GM23338 (cell line): ENCODE data around the gene SELENOH. TPM values are rescaled to one million over a fixed set of nuclear protein-coding genes. Genes with fewer than 3 reads are reported as not detected.

ENCODE experiments used
- ATAC-seq: fragments of 200-7000 bp; cut with Tn5 transposase; 3 replicates; pipeline ENCODE4 v1.9.1; 2020
- DNase-seq: peaks from one replicate; pipeline ENCODE4 v3.0.0-alpha.2; 2015; ENCODE audit warnings: low spot score
- H2AFZ ChIP-seq: fragments of 200-600 bp; sonication (generic); 2 replicates; pipeline ENCODE4 v1.8.0; 2016; ENCODE audit warnings: antibody characterized with exemption, mild to moderate bottlenecking, moderate library complexity
- H3F3A ChIP-seq: fragments of 200-600 bp; sonication (generic); replicated peaks from 2 replicates; pipeline ENCODE4 v1.8.0; 2017; ENCODE audit warnings: antibody characterized with exemption, mixed run types, low read depth
- H3K27ac ChIP-seq: fragments of 200-600 bp; sonication (generic); 2 replicates; pipeline ENCODE4 v1.6.1; 2016; ENCODE audit warnings: low read depth
- H3K27me3 ChIP-seq: fragments of 200-600 bp; sonication (generic); 2 replicates; pipeline ENCODE4 v1.8.0; 2016; ENCODE audit warnings: mild to moderate bottlenecking, mixed run types, moderate library complexity; ENCODE audit not compliant: insufficient read depth
- H3K36me3 ChIP-seq: fragments of 200-600 bp; sonication (generic); 2 replicates; pipeline ENCODE4 v1.8.0; 2016; ENCODE audit warnings: mild to moderate bottlenecking; ENCODE audit not compliant: insufficient read depth
- H3K4me1 ChIP-seq: fragments of 200-600 bp; sonication (generic); 2 replicates; pipeline ENCODE4 v1.8.0; 2016; ENCODE audit warnings: mild to moderate bottlenecking, moderate library complexity; ENCODE audit not compliant: insufficient read depth
- H3K4me2 ChIP-seq: fragments of 200-600 bp; sonication (generic); 2 replicates; pipeline ENCODE4 v1.7.1; 2017; ENCODE audit warnings: mixed run types
- H3K4me3 ChIP-seq: fragments of 200-600 bp; sonication (generic); 2 replicates; pipeline ENCODE4 v1.6.1; 2016; ENCODE audit warnings: mixed run types
- H3K79me2 ChIP-seq: fragments of 200-600 bp; sonication (generic); replicated peaks from 2 replicates; pipeline ENCODE4 v1.8.0; 2017; ENCODE audit warnings: mild to moderate bottlenecking; ENCODE audit not compliant: insufficient read depth
- H3K9me2 ChIP-seq: fragments of 200-600 bp; sonication (generic); 2 replicates; pipeline ENCODE4 v1.8.0; 2017; ENCODE audit not compliant: insufficient read depth
- H4K20me1 ChIP-seq: fragments of 200-600 bp; sonication (generic); replicated peaks from 2 replicates; pipeline ENCODE4 v1.8.0; 2017; ENCODE audit warnings: mild to moderate bottlenecking; ENCODE audit not compliant: insufficient read depth
- H3K27ac Mint-ChIP-seq: 2 replicates; pipeline ENCODE4 v1.8.0; 2020; ENCODE audit warnings: inconsistent platforms, mild to moderate bottlenecking, moderate library complexity, mixed read lengths
- H3K27me3 Mint-ChIP-seq: 3 replicates; pipeline ENCODE4 v1.8.0; 2022; ENCODE audit warnings: low read depth, mild to moderate bottlenecking, moderate library complexity, mixed read lengths, inconsistent platforms; ENCODE audit not compliant: insufficient read depth, poor library complexity
- H3K36me3 Mint-ChIP-seq: 3 replicates; pipeline ENCODE4 v1.8.0; 2021; ENCODE audit warnings: low read depth, mild to moderate bottlenecking, inconsistent platforms, moderate library complexity, mixed read lengths
- H3K4me1 Mint-ChIP-seq: 3 replicates; pipeline ENCODE4 v1.8.0; 2020; ENCODE audit warnings: mild to moderate bottlenecking, inconsistent platforms, mixed read lengths
- H3K4me3 Mint-ChIP-seq: 3 replicates; pipeline ENCODE4 v1.8.0; 2021; ENCODE audit warnings: moderate library complexity, mild to moderate bottlenecking, inconsistent platforms, mixed read lengths
- H3K9me3 Mint-ChIP-seq: 3 replicates; pipeline ENCODE4 v1.8.0; 2020; ENCODE audit warnings: moderate library complexity, mild to moderate bottlenecking, inconsistent platforms, mixed read lengths
- CREB1 ChIP-seq: fragments of 250-450 bp; sonication (Bioruptor Pico); IDR thresholded peaks from 2 replicates; pipeline ENCODE4 v1.5.0; 2020; ENCODE audit warnings: low read depth, mild to moderate bottlenecking, moderate library complexity
- ETS1 ChIP-seq: IDR thresholded peaks from 2 replicates; pipeline ENCODE4 v1.6.1; 2016; ENCODE audit warnings: antibody characterized with exemption
- EZH2 ChIP-seq: fragments of 200-600 bp; sonication (generic); IDR thresholded peaks from one replicate; pipeline ENCODE4 v1.8.0; 2017; ENCODE audit warnings: antibody characterized with exemption, mild to moderate bottlenecking, low read depth; ENCODE audit not compliant: unreplicated experiment
- EZH2phosphoT487 ChIP-seq: fragments of 200-600 bp; sonication (generic); IDR thresholded peaks from one replicate; pipeline ENCODE4 v1.8.1; 2018; ENCODE audit warnings: antibody characterized with exemption; ENCODE audit not compliant: unreplicated experiment
- JUNB ChIP-seq: IDR thresholded peaks from one replicate; pipeline ENCODE4 v1.6.1; 2016; ENCODE audit warnings: antibody characterized with exemption; ENCODE audit not compliant: unreplicated experiment
- NANOG ChIP-seq: IDR thresholded peaks from 2 replicates; pipeline ENCODE4 v1.6.1; 2016; ENCODE audit warnings: antibody characterized with exemption, borderline replicate concordance
- POLR2AphosphoS5 ChIP-seq: IDR thresholded peaks from 2 replicates; pipeline ENCODE4 v1.6.1; 2016; ENCODE audit warnings: antibody characterized with exemption, low read depth
- REST ChIP-seq: IDR thresholded peaks from one replicate; pipeline ENCODE4 v1.6.1; 2018; ENCODE audit warnings: antibody characterized with exemption; ENCODE audit not compliant: unreplicated experiment
- STAT1 ChIP-seq: IDR thresholded peaks from one replicate; pipeline ENCODE4 v1.6.1; 2016; ENCODE audit warnings: antibody characterized with exemption; ENCODE audit not compliant: unreplicated experiment
- polyA plus RNA-seq: library from polyadenylated mRNA; unstranded; fragments of >200 nt; fragmentation: Nextera tagmentation; extraction: Ambion mirVana; gene quantifications from 2 replicates; pipeline ENCODE4 v1.2.1, GENCODE V29; 2016
- total RNA-seq: library from RNA; depleted of rRNA; stranded (reverse); fragments of >200 nt; shearing (Covaris generic); gene quantifications from 2 replicates; pipeline ENCODE4 v1.2.3, GENCODE V29; 2014
- TF ChIP-seq, protein P1 (sequence below): fragments of 250-450 bp; sonication (Bioruptor Pico); IDR thresholded peaks from 2 replicates; pipeline ENCODE4 v1.5.0; 2020; ENCODE audit warnings: mild to moderate bottlenecking, moderate library complexity
- TF ChIP-seq, protein P2 (sequence below), 2 experiments: fragments of 200-600 bp in 1 of 2; sonication (generic) in 1 of 2; conservative IDR thresholded peaks; 2 replicates each; pipeline versions ENCODE4 v1.5.1 to v1.6.1; 2016 to 2017; ENCODE audit warnings: antibody characterized with exemption in 2 of 2, low read depth in 2 of 2, mild to moderate bottlenecking in 2 of 2, moderate library complexity in 1 of 2

The SELENOH gene
- total and polyA plus RNA-seq, 2 experiments from 2014 or later, result 282 to 379 TPM

- Histone ChIP-seq H3K27ac (no peak overlapping the region), H4K20me1 (peaks cover 24% of the 10 kb centered on the region), H3K4me1 (peaks cover 31% of the 10 kb centered on the region), H3K4me2 (no peak overlapping the region), H3K4me3 (no peak overlapping the region), H3K79me2 (peaks cover 100% of the 10 kb centered on the region), H3K27me3 (no peaks in the 10 kb centered on the region), H2AFZ (no peak overlapping the region), H3K9me2 (no peaks in the 10 kb centered on the region), H3K36me3 (no peaks in the 10 kb centered on the region), H3F3A (no peaks in the 10 kb centered on the region; the same call in 1 of the 2 replicates)
- no peak overlapping the region for H3K27ac Mint-ChIP-seq
- DNase-seq (no peak), ATAC-seq (no peak)
- peaks cover 13% of the 10 kb centered on the region for H3K27me3 Mint-ChIP-seq
- H3K4me1 Mint-ChIP-seq, result peaks cover 54% of the 10 kb centered on the region
- no peaks in the 10 kb centered on the region for H3K9me3 Mint-ChIP-seq
- H3K4me3 Mint-ChIP-seq, result no peak overlapping the region; the same call in 2 of the 3 replicates
- peaks cover 6% of the 10 kb centered on the region; the same call in 2 of the 3 replicates for H3K36me3 Mint-ChIP-seq
- TF ChIP-seq JUNB, result no peak
- no peak for TF ChIP-seq EZH2
- TF ChIP-seq, protein P1, sequence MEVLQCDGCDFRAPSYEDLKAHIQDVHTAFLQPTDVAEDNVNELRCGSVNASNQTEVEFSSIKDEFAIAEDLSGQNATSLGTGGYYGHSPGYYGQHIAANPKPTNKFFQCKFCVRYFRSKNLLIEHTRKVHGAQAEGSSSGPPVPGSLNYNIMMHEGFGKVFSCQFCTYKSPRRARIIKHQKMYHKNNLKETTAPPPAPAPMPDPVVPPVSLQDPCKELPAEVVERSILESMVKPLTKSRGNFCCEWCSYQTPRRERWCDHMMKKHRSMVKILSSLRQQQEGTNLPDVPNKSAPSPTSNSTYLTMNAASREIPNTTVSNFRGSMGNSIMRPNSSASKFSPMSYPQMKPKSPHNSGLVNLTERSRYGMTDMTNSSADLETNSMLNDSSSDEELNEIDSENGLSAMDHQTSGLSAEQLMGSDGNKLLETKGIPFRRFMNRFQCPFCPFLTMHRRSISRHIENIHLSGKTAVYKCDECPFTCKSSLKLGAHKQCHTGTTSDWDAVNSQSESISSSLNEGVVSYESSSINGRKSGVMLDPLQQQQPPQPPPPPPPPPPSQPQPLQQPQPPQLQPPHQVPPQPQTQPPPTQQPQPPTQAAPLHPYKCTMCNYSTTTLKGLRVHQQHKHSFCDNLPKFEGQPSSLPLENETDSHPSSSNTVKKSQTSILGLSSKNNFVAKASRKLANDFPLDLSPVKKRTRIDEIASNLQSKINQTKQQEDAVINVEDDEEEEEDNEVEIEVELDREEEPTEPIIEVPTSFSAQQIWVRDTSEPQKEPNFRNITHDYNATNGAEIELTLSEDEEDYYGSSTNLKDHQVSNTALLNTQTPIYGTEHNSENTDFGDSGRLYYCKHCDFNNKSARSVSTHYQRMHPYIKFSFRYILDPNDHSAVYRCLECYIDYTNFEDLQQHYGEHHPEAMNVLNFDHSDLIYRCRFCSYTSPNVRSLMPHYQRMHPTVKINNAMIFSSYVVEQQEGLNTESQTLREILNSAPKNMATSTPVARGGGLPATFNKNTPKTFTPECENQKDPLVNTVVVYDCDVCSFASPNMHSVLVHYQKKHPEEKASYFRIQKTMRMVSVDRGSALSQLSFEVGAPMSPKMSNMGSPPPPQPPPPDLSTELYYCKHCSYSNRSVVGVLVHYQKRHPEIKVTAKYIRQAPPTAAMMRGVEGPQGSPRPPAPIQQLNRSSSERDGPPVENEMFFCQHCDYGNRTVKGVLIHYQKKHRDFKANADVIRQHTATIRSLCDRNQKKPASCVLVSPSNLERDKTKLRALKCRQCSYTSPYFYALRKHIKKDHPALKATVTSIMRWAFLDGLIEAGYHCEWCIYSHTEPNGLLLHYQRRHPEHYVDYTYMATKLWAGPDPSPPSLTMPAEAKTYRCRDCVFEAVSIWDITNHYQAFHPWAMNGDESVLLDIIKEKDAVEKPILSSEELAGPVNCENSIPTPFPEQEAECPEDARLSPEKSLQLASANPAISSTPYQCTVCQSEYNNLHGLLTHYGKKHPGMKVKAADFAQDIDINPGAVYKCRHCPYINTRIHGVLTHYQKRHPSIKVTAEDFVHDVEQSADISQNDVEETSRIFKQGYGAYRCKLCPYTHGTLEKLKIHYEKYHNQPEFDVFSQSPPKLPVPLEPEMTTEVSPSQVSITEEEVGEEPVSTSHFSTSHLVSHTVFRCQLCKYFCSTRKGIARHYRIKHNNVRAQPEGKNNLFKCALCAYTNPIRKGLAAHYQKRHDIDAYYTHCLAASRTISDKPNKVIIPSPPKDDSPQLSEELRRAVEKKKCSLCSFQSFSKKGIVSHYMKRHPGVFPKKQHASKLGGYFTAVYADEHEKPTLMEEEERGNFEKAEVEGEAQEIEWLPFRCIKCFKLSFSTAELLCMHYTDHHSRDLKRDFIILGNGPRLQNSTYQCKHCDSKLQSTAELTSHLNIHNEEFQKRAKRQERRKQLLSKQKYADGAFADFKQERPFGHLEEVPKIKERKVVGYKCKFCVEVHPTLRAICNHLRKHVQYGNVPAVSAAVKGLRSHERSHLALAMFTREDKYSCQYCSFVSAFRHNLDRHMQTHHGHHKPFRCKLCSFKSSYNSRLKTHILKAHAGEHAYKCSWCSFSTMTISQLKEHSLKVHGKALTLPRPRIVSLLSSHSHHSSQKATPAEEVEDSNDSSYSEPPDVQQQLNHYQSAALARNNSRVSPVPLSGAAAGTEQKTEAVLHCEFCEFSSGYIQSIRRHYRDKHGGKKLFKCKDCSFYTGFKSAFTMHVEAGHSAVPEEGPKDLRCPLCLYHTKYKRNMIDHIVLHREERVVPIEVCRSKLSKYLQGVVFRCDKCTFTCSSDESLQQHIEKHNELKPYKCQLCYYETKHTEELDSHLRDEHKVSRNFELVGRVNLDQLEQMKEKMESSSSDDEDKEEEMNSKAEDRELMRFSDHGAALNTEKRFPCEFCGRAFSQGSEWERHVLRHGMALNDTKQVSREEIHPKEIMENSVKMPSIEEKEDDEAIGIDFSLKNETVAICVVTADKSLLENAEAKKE (CRISPR knock-in tag), result no peak
- no peak for TF ChIP-seq STAT1
- TF ChIP-seq, protein P2, sequence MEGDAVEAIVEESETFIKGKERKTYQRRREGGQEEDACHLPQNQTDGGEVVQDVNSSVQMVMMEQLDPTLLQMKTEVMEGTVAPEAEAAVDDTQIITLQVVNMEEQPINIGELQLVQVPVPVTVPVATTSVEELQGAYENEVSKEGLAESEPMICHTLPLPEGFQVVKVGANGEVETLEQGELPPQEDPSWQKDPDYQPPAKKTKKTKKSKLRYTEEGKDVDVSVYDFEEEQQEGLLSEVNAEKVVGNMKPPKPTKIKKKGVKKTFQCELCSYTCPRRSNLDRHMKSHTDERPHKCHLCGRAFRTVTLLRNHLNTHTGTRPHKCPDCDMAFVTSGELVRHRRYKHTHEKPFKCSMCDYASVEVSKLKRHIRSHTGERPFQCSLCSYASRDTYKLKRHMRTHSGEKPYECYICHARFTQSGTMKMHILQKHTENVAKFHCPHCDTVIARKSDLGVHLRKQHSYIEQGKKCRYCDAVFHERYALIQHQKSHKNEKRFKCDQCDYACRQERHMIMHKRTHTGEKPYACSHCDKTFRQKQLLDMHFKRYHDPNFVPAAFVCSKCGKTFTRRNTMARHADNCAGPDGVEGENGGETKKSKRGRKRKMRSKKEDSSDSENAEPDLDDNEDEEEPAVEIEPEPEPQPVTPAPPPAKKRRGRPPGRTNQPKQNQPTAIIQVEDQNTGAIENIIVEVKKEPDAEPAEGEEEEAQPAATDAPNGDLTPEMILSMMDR (conservative IDR thresholded peaks at IDR 0.05; ENCODE audit: low read depth in 2 of 2), result no peak
- TF ChIP-seq CREB1 (CRISPR knock-in tag), result no peak
- no peak for TF ChIP-seq POLR2AphosphoS5
- no peak for TF ChIP-seq EZH2phosphoT487
- no peak for TF ChIP-seq NANOG
- no peak for TF ChIP-seq ETS1
- no peak for TF ChIP-seq REST
Observed at GRCh38 chr11:57773026-57773598, 31.8 kb downstream of the SELENOH start.
